AG09319 (cell line): ENCODE results near the gene MAD1L1.

Experiments used
- DNase-seq: peaks from one replicate; pipeline ENCODE4 v3.0.0-alpha.2; 2010; ENCODE audit warnings: low read depth; ENCODE audit errors: extremely low read depth
- TF ChIP-seq, protein P1 (sequence below): IDR thresholded peaks from 2 replicates; pipeline ENCODE4 v1.5.1; 2011; ENCODE audit warnings: low read depth, mild to moderate bottlenecking, inconsistent platforms, low read length, moderate library complexity

Gene MAD1L1

DNA sequence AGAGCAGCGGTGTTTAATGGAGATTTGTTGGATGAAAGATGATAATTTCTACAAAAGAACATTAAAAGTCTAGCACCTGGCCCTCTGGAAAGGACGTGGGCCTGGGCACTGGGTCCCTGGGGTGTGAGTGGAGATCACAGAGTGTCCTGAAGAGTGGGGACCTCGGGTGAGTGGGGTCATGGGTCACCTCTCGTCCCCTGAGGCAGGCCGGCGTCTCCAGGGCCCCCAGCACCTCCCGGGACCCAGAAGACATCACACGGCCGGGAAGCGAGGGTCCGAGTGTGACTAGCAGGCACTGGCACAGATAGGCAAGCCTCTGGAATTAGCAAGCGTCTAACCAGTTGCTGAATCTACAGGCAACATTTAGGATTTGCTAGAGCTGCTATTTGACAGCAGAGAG, 257.2 kb downstream of the MAD1L1 start:
- TF ChIP-seq, protein P1, sequence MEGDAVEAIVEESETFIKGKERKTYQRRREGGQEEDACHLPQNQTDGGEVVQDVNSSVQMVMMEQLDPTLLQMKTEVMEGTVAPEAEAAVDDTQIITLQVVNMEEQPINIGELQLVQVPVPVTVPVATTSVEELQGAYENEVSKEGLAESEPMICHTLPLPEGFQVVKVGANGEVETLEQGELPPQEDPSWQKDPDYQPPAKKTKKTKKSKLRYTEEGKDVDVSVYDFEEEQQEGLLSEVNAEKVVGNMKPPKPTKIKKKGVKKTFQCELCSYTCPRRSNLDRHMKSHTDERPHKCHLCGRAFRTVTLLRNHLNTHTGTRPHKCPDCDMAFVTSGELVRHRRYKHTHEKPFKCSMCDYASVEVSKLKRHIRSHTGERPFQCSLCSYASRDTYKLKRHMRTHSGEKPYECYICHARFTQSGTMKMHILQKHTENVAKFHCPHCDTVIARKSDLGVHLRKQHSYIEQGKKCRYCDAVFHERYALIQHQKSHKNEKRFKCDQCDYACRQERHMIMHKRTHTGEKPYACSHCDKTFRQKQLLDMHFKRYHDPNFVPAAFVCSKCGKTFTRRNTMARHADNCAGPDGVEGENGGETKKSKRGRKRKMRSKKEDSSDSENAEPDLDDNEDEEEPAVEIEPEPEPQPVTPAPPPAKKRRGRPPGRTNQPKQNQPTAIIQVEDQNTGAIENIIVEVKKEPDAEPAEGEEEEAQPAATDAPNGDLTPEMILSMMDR, result no peak

DNA sequence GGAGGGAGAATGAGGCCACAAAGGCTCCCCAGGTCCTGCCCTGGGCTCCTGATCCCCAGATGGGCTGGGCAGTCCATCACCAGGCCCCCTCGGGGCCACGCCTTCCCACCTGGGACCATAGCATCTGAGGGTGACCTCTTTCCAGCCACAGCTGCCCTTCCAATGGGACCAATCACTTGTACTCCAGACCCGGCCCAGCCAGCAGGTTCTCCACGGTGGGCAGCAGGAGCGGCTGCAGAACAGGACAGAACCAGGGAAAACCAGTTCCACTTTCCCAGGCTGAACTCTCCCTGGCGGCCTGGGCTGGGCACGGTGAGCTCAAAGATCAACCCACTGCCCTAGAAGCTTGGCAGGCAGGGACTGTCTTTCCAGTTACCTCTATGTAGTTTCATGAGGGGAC, 257.6 kb downstream of the MAD1L1 start:
- TF ChIP-seq, protein P1, result no peak
- DNase-seq, result no peak

More for the DNA sequence above, 257.2 kb downstream of the MAD1L1 start:
- no peak for DNase-seq

DNA sequence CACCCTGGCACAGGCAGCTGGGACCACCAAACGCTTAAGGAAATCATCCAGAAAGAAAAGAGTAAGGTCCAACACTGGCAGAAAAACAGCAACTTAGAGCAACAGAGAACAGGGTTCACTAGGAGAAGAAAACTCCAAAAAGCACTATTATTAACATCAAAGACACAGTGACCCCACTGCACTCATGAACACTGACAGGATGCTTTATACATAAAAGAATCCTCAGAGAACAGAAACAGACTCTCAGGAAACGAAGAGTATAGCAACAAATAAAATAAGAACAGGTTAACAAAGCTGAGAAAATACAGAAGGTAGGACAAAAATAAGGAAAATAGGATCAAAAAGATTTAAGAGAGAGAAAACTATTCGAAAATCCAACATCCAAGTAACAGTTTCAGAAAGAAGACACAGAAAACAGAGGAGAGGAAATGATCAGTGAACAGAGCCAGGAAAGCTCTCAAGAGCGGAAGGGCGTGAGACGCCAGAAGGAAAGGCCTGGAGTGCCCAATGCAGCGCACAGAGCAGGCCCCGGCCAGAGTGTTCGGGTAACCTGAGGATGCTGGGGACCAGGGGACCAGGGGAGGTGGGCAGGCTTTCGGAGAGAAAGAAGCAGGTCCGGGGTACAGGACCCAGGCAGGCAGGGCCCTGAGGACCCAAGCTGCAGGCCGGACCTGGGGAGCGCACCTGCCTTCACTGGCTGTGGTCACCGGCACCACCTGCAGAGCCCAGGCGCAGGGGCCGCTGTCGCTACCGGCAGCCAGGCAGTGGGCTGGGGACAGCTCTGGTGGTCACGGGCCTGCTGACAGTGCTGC, 258.2 kb downstream of the MAD1L1 start:
- DNase-seq, result no peak
- TF ChIP-seq, protein P1, result no peak

DNA sequence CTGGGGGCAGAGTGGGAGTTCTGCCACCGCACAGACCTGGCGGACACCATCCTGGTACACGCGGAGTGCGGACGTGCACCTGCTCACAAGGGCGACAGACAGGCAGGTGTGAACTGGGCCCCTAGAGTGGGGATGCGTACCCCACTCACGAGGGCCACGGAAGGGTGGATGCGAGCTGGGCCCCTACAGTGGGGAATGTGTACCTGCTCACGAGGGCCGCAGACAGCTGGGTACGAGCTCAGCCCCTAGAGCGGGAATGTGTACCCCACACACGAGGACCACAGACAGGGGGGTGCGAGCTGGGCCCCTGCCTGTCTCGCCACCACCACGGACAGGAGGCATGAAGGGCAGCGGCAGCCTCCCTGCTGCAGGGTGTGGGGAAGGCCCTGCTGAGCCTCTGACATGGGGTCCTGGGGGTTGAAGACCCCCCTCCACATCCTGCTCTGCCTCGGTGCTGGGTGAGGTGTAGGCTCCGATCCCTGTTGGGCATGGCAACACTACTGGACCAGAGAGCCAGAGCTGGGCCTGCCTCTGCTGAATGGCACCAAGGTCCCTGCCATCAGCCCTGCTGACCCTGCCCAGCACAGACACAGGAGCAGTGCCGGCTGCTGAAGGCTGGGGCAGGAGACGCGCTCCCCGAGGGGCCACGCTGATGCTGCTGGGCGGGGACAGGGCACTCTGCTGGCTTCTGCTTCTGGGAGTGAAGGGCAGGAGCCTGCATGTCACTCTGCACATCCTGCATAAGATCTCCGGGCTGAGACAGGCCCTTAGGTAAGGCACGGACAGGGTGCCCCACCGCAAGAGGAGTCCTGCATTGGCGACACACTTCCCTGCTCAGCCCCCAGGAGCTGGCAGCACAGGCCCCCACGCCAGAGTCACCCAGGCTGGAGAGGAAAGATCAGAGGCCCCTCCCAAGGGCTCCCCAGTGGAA, 259.2 kb downstream of the MAD1L1 start:
- TF ChIP-seq, protein P1, result no peak
- no peak for DNase-seq

DNA sequence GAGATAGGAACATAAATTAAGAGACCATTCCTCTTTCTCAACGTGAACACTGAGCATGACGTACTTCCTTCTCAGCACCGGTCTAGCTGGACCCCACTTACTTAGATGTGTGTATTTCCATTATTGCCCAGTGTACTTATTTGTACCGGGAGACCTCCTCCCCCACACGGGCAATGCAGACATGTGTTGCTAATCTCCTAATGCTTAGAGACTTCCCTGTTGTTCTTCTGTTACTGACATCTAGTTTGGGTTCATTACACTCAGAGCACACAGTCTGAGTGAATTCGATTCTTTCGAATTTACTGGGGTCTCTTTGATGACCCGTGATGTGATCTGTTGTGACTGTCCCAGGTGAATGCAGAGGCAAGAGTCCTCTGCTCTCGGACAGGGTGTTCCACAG, 260.0 kb downstream of the MAD1L1 start:
- TF ChIP-seq, protein P1, result no peak
- DNase-seq, result no peak

DNA sequence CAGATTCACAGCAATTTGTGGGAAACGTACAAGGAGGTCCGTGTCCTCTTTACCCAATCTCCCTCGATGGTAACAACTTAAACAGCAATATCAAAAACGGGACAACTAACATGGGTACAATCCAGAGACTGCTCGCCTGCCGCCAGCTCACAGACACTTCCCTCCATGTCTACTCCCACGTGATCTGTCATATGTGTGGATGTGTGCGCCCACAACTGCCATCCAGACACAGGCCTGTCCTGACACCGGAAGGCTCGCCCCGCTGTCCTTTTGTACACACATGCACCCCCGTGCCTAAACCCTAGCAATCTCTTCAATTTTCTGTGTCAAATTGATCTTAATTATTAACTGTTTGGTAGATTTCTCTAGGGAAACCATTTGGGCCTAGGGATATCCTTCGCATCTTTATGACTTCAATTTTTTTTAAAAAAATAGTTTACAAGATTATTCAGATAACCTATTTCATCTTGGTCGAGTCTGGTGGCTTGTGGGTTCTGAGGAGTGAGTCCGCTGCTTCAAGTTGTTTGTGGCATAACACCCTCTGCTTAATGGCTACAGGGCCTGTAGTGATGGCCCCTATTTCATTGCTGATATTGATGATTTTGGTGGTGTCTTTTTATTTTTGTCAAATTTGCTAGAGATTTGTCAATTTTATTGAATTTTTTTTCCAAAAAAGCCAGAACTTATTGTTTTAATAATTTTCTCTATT, 260.6 kb downstream of the MAD1L1 start:
- TF ChIP-seq, protein P1, result no peak
- DNase-seq, result no peak
